HepG2 (cell line): ENCODE measurements around the gene TRIM27.
"Not testable (repeated sequence)": the region's sequence is repeated elsewhere in the genome, so short reads cannot be mapped to it uniquely, and the experiment has no call there.

Experiments used
- CTCF ChIP-seq: sonication (generic); formaldehyde crosslinking; IDR thresholded peaks from 2 replicates; pipeline ENCODE4 v1.5.0; 2020; ENCODE audit warnings: mild to moderate bottlenecking, missing genetic modification reagents, moderate library complexity
- PREB ChIP-seq: sonication (generic); formaldehyde crosslinking; IDR thresholded peaks from 2 replicates; pipeline ENCODE4 v1.4.0; 2020; ENCODE audit warnings: missing genetic modification reagents
- TCF7L2 ChIP-seq: IDR thresholded peaks from 2 replicates; pipeline ENCODE4 v1.6.1; 2011; ENCODE audit warnings: mild to moderate bottlenecking, low read depth, low read length, moderate library complexity
- ZNF18 ChIP-seq: sonication (generic); formaldehyde crosslinking; IDR thresholded peaks from 2 replicates; pipeline ENCODE4 v1.8.0; 2022; ENCODE audit warnings: mild to moderate bottlenecking, missing genetic modification reagents; ENCODE audit not compliant: insufficient replicate concordance
- ZNF704 ChIP-seq: sonication (generic); formaldehyde crosslinking; IDR thresholded peaks from 2 replicates; pipeline ENCODE4 v1.8.1; 2023; ENCODE audit warnings: mild to moderate bottlenecking, inconsistent platforms, moderate library complexity, missing genetic modification reagents, borderline replicate concordance
- ZSCAN29 ChIP-seq: sonication (generic); formaldehyde crosslinking; conservative IDR thresholded peaks from 2 replicates; pipeline ENCODE4 v1.4.0; 2020; ENCODE audit warnings: mild to moderate bottlenecking, missing genetic modification reagents

GRCh38 chr6:28949656-28950195, 25.9 kb upstream of the TRIM27 start:
- not testable (repeated sequence) for TF ChIP-seq CTCF; PREB (CRISPR knock-in tag); TCF7L2; ZNF18 (CRISPR knock-in tag); ZNF704; ZSCAN29 (CRISPR knock-in tag)
